ENCODE measurements around the gene MS4A2. TPM values are rescaled to one million over a fixed set of nuclear protein-coding genes. Genes with fewer than 3 reads are reported as not detected.
"Not testable (repeated sequence)": the region's sequence is repeated elsewhere in the genome, so short reads cannot be mapped to it uniquely, and the experiment has no call there.

MS4A2 gene
- total RNA-seq, 1 donor from 2014 or later: 1.1 TPM

- DNase-seq (ENCODE audit: low spot score): no peak
These were observed 12.1 kb downstream of the MS4A2 start for GRCh38 chr11:60100516-60100915.

GRCh38 chr11:60101368-60101767, 12.9 kb downstream of the MS4A2 start:
- DNase-seq (ENCODE audit: low spot score): not testable (repeated sequence)

- DNase-seq (ENCODE audit: low spot score): not testable (repeated sequence)
These were observed 16.1 kb downstream of the MS4A2 start for GRCh38 chr11:60104471-60105115.

- not testable (repeated sequence) for DNase-seq (ENCODE audit: low spot score)
These were observed 20.2 kb downstream of the MS4A2 start for GRCh38 chr11:60108631-60109030.

GRCh38 chr11:60111793-60112192, 23.3 kb downstream of the MS4A2 start:
- no peak for DNase-seq (ENCODE audit: low spot score)

- no peak for DNase-seq (ENCODE audit: low spot score)
These were observed 28.7 kb downstream of the MS4A2 start for GRCh38 chr11:60116996-60117790.

GRCh38 chr11:60118338-60118737, 29.9 kb downstream of the MS4A2 start:
- DNase-seq (ENCODE audit: low spot score): no peak

- DNase-seq (ENCODE audit: low spot score): no peak
These were observed 31.2 kb downstream of the MS4A2 start for GRCh38 chr11:60119710-60120109.

GRCh38 chr11:60121264-60121663, 32.8 kb downstream of the MS4A2 start:
- DNase-seq (ENCODE audit: low spot score): no peak

- DNase-seq (ENCODE audit: low spot score): no peak
These were observed 34.1 kb downstream of the MS4A2 start for GRCh38 chr11:60122414-60123036.

- DNase-seq (ENCODE audit: low spot score): no peak
These were observed 36.5 kb downstream of the MS4A2 start for GRCh38 chr11:60124802-60125432.

- no peak for DNase-seq (ENCODE audit: low spot score)
These were observed 37.6 kb downstream of the MS4A2 start for GRCh38 chr11:60125956-60126585.

GRCh38 chr11:60127311-60127811, 38.9 kb downstream of the MS4A2 start:
- no peak for DNase-seq (ENCODE audit: low spot score)

GRCh38 chr11:60128376-60128775, 39.9 kb downstream of the MS4A2 start:
- DNase-seq (ENCODE audit: low spot score): no peak

GRCh38 chr11:60128866-60129265, 40.4 kb downstream of the MS4A2 start:
- DNase-seq (ENCODE audit: low spot score): not testable (repeated sequence)

GRCh38 chr11:60129853-60130252, 41.4 kb downstream of the MS4A2 start:
- no peak for DNase-seq (ENCODE audit: low spot score)

- no peak for DNase-seq (ENCODE audit: low spot score)
These were observed 42.0 kb downstream of the MS4A2 start for GRCh38 chr11:60130496-60130895.

GRCh38 chr11:60131912-60132311, 43.4 kb downstream of the MS4A2 start:
- DNase-seq (ENCODE audit: low spot score): no peak

GRCh38 chr11:60133917-60134316, 45.5 kb downstream of the MS4A2 start:
- DNase-seq (ENCODE audit: low spot score): no peak

- DNase-seq (ENCODE audit: low spot score): no peak
These were observed 55.3 kb downstream of the MS4A2 start for GRCh38 chr11:60143768-60144167.

- DNase-seq (ENCODE audit: low spot score): no peak
These were observed 57.2 kb downstream of the MS4A2 start for GRCh38 chr11:60145677-60146076.

All from mesenteric fat pad (tissue), 1 donor.